Measurements from ENCODE around the gene MFAP3.

Gene MFAP3

GRCh38 chr5:154025951-154026350 lies 12.8 kb upstream of the MFAP3 start:
- no peaks in the 10 kb centered on the region for H3K79me2 ChIP-seq (ENCODE audit: control insufficient read depth, insufficient read depth, low read length)
- H2AK5ac ChIP-seq (ENCODE audit: low read length), result no peak overlapping the region
- H3K4me3 ChIP-seq (ENCODE audit: low read length), result no peak overlapping the region
- H4K8ac ChIP-seq (ENCODE audit: low read depth, low read length), result no peak overlapping the region
- H2BK120ac ChIP-seq (ENCODE audit: low read depth, low read length), result no peak overlapping the region
- H3K27me3 ChIP-seq (ENCODE audit: insufficient read depth, low read length, poor library complexity), result no peaks in the 10 kb centered on the region
- no peaks in the 10 kb centered on the region for H3K4me1 ChIP-seq (ENCODE audit: control insufficient read depth, low read depth, low read length)
- H3K23ac ChIP-seq (ENCODE audit: low read length), result no peak overlapping the region
- H3K27ac ChIP-seq (ENCODE audit: low read depth, low read length), result no peak overlapping the region
- no peak overlapping the region for H4K5ac ChIP-seq (ENCODE audit: low read length)
- DNase-seq, result no peak
- no peaks in the 10 kb centered on the region for H3K79me1 ChIP-seq (ENCODE audit: low read length)
- no peak overlapping the region for H2BK5ac ChIP-seq (ENCODE audit: low read length)
- H3K18ac ChIP-seq (ENCODE audit: low read length), result no peak overlapping the region
- no peak overlapping the region for H3K56ac ChIP-seq (ENCODE audit: low read length)
- H2BK15ac ChIP-seq (replicated peaks; ENCODE audit: low read depth), result no peak overlapping the region
- H3K9ac ChIP-seq (ENCODE audit: low read length), result no peak overlapping the region
- no peak overlapping the region for H3K4ac ChIP-seq (ENCODE audit: low read depth, low read length)
- no peaks in the 10 kb centered on the region for H3K36me3 ChIP-seq (ENCODE audit: control insufficient read depth, insufficient read depth, low read length)
- no peak overlapping the region for H3K4me2 ChIP-seq (ENCODE audit: low read length)

DNA sequence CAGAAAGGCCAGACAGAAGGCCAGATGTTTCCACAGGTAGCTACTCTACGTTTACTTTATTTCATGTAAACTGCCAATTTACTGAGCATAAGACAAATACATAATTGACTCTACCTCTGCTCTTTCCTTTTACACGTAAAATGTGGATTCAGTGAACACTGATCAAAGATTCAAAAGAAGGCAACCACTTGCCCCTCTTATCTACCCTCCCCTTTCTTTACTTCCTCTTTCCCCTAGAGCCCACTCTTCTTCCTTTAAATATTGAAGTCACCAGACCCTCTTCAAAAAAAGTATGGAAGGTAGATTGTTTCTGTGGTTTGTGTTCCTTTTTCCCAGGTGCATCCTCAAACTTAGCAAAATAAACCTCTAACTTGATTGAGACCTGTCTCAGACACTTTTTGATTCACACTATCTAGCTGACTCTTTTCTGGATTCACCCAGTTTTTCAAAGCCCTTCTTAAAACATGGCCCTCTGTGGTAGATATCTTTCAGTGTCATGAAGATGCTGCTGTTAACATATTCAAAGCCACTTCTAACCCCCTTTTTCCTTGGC lies 6.8 kb upstream of the MFAP3 start:
- Histone ChIP-seq H3K18ac (ENCODE audit: low read length) (no peak overlapping the region), H3K27me3 (ENCODE audit: insufficient read depth, low read length, poor library complexity) (no peaks in the 10 kb centered on the region), H3K79me2 (ENCODE audit: control insufficient read depth, insufficient read depth, low read length) (no peaks in the 10 kb centered on the region), H3K4me2 (ENCODE audit: low read length) (no peak overlapping the region), H2BK5ac (ENCODE audit: low read length) (no peak overlapping the region), H3K23ac (ENCODE audit: low read length) (no peak overlapping the region), H2BK120ac (ENCODE audit: low read depth, low read length) (no peak overlapping the region), H3K4me3 (ENCODE audit: low read length) (no peak overlapping the region), H4K8ac (ENCODE audit: low read depth, low read length) (no peak overlapping the region), H3K4ac (ENCODE audit: low read depth, low read length) (no peak overlapping the region), H3K9ac (ENCODE audit: low read length) (no peak overlapping the region), H3K36me3 (ENCODE audit: control insufficient read depth, insufficient read depth, low read length) (no peaks in the 10 kb centered on the region), H4K5ac (ENCODE audit: low read length) (no peak overlapping the region), H3K27ac (ENCODE audit: low read depth, low read length) (no peak overlapping the region), H2BK15ac (replicated peaks; ENCODE audit: low read depth) (no peak overlapping the region), H3K4me1 (ENCODE audit: control insufficient read depth, low read depth, low read length) (no peaks in the 10 kb centered on the region), H2AK5ac (ENCODE audit: low read length) (no peak overlapping the region), H3K56ac (ENCODE audit: low read length) (no peak overlapping the region), H3K79me1 (ENCODE audit: low read length) (no peaks in the 10 kb centered on the region)
- WGBS (ENCODE audit: extremely low coverage, insufficient coverage, low lambda C conversion rate), result no CpG with 5 or more reads among the region's 2 CpGs
- DNase-seq, result no peak

DNA sequence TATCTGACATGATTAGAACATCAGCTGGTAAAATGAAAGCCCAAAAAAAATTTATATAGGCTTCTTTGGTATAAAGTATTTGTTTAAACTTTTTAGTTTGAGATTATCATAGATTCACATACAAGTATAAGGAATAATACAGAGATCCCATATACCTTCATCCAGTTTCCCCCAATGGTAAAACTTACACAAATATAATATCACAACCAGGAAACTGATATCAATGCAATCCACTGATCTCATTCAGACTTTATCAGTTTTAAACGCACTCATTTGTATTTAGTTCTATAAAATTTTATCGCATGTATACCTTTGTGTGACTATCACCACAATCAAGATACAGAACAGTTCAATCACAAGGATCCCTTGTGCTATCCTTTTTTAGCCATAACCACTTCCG lies 3.8 kb upstream of the MFAP3 start:
- no peak overlapping the region for H3K23ac ChIP-seq (ENCODE audit: low read length)
- no peak overlapping the region for H2BK15ac ChIP-seq (replicated peaks; ENCODE audit: low read depth)
- H3K79me1 ChIP-seq (ENCODE audit: low read length), result peaks cover 5% of the 10 kb centered on the region
- H3K79me2 ChIP-seq (ENCODE audit: control insufficient read depth, insufficient read depth, low read length), result peaks cover 3% of the 10 kb centered on the region
- no peak overlapping the region for H2AK5ac ChIP-seq (ENCODE audit: low read length)
- H2BK120ac ChIP-seq (ENCODE audit: low read depth, low read length), result no peak overlapping the region
- DNase-seq, result no peak
- no peak overlapping the region for H3K27ac ChIP-seq (ENCODE audit: low read depth, low read length)
- no peak overlapping the region for H3K18ac ChIP-seq (ENCODE audit: low read length)
- no CpG with 5 or more reads among the region's 3 CpGs for WGBS (ENCODE audit: extremely low coverage, insufficient coverage, low lambda C conversion rate)
- H3K56ac ChIP-seq (ENCODE audit: low read length), result no peak overlapping the region
- H3K36me3 ChIP-seq (ENCODE audit: control insufficient read depth, insufficient read depth, low read length), result no peaks in the 10 kb centered on the region
- no peak overlapping the region for H3K4ac ChIP-seq (ENCODE audit: low read depth, low read length)
- no peak overlapping the region for H3K4me3 ChIP-seq (ENCODE audit: low read length)
- H3K9ac ChIP-seq (ENCODE audit: low read length), result no peak overlapping the region
- no peak overlapping the region for H2BK5ac ChIP-seq (ENCODE audit: low read length)
- no peaks in the 10 kb centered on the region for H3K27me3 ChIP-seq (ENCODE audit: insufficient read depth, low read length, poor library complexity)
- H4K8ac ChIP-seq (ENCODE audit: low read depth, low read length), result no peak overlapping the region
- no peak overlapping the region for H3K4me2 ChIP-seq (ENCODE audit: low read length)
- H3K4me1 ChIP-seq (ENCODE audit: control insufficient read depth, low read depth, low read length), result no peaks in the 10 kb centered on the region
- H4K5ac ChIP-seq (ENCODE audit: low read length), result no peak overlapping the region

DNA sequence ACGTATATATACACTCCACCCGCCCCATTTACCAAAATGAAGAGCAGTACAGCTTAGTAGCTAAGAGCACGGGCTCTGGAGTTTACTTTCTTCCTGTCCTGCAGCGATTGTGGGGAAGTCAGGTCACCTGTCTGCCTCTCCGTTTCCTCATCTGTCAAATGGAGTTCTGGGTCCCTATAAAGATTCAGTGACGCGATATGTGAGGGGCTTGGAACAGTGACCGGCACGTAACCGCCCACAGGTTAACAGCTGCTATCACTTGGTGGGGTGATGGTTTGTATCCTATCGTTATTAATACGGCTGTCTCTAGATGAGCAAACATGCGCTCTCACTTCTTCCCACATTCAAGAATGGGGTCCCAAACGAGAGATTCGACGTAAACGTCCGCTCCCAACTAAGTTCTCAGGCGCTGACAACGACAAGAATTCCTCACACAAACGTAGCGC lies 483 bp upstream of the MFAP3 start:
- Histone ChIP-seq H3K4ac (ENCODE audit: low read depth, low read length) (no peak overlapping the region), H3K27ac (ENCODE audit: low read depth, low read length) (no peak overlapping the region), H3K4me1 (ENCODE audit: control insufficient read depth, low read depth, low read length) (no peaks in the 10 kb centered on the region), H3K79me2 (ENCODE audit: control insufficient read depth, insufficient read depth, low read length) (peaks cover 3% of the 10 kb centered on the region), H2BK5ac (ENCODE audit: low read length) (no peak overlapping the region), H4K8ac (ENCODE audit: low read depth, low read length) (no peak overlapping the region), H3K18ac (ENCODE audit: low read length) (no peak overlapping the region), H3K9ac (ENCODE audit: low read length) (peak overlapping the region; percentile 79), H3K23ac (ENCODE audit: low read length) (no peak overlapping the region), H2BK120ac (ENCODE audit: low read depth, low read length) (no peak overlapping the region), H3K79me1 (ENCODE audit: low read length) (peaks cover 5% of the 10 kb centered on the region), H3K36me3 (ENCODE audit: control insufficient read depth, insufficient read depth, low read length) (no peaks in the 10 kb centered on the region), H3K27me3 (ENCODE audit: insufficient read depth, low read length, poor library complexity) (no peaks in the 10 kb centered on the region), H4K5ac (ENCODE audit: low read length) (no peak overlapping the region), H3K4me2 (ENCODE audit: low read length) (peak overlapping the region; percentile 70), H3K4me3 (ENCODE audit: low read length) (peak overlapping the region; percentile 54), H3K56ac (ENCODE audit: low read length) (peak overlapping the region; percentile 90), H2BK15ac (replicated peaks; ENCODE audit: low read depth) (no peak overlapping the region), H2AK5ac (ENCODE audit: low read length) (no peak overlapping the region)
- no peak for DNase-seq
- WGBS (ENCODE audit: extremely low coverage, insufficient coverage, low lambda C conversion rate), result no CpG with 5 or more reads among the region's 22 CpGs

DNA sequence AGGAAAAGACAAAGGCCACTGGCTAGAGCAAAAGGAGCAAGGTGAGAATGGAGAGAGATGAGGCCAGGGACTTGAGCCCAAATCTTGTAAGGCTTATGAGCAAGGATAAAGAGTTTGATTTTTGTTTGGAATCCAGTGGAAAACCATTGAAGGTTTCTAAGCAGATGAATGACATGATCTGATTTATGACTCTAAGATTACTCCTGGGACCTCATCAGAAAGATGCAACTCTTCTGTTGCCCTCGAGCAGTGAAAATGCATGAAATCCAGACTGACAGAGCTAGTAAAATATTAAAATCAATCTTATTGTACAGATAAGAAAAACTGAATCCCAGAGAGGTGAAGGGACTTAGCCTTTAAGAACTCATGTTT lies 677 bp downstream of the MFAP3 start:
- peak overlapping the region; percentile 98 for H3K4me2 ChIP-seq (ENCODE audit: low read length)
- no peak overlapping the region for H2BK5ac ChIP-seq (ENCODE audit: low read length)
- no peak for DNase-seq
- WGBS (ENCODE audit: extremely low coverage, insufficient coverage, low lambda C conversion rate), result no CpG with 5 or more reads among the region's 1 CpG
- no peak overlapping the region for H3K18ac ChIP-seq (ENCODE audit: low read length)
- H3K23ac ChIP-seq (ENCODE audit: low read length), result no peak overlapping the region
- no peak overlapping the region for H3K4ac ChIP-seq (ENCODE audit: low read depth, low read length)
- no peaks in the 10 kb centered on the region for H3K36me3 ChIP-seq (ENCODE audit: control insufficient read depth, insufficient read depth, low read length)
- H3K9ac ChIP-seq (ENCODE audit: low read length), result peak overlapping the region; percentile 89
- no peaks in the 10 kb centered on the region for H3K27me3 ChIP-seq (ENCODE audit: insufficient read depth, low read length, poor library complexity)
- no peak overlapping the region for H3K27ac ChIP-seq (ENCODE audit: low read depth, low read length)
- H2BK120ac ChIP-seq (ENCODE audit: low read depth, low read length), result no peak overlapping the region
- H3K79me1 ChIP-seq (ENCODE audit: low read length), result peaks cover 9% of the 10 kb centered on the region
- no peak overlapping the region for H4K8ac ChIP-seq (ENCODE audit: low read depth, low read length)
- H4K5ac ChIP-seq (ENCODE audit: low read length), result no peak overlapping the region
- H3K4me3 ChIP-seq (ENCODE audit: low read length), result peak overlapping the region; percentile 91
- peak overlapping the region; percentile 62 for H2AK5ac ChIP-seq (ENCODE audit: low read length)
- H3K4me1 ChIP-seq (ENCODE audit: control insufficient read depth, low read depth, low read length), result no peaks in the 10 kb centered on the region
- H2BK15ac ChIP-seq (replicated peaks; ENCODE audit: low read depth), result no peak overlapping the region
- peaks cover 3% of the 10 kb centered on the region for H3K79me2 ChIP-seq (ENCODE audit: control insufficient read depth, insufficient read depth, low read length)
- peak overlapping the region; percentile 92 for H3K56ac ChIP-seq (ENCODE audit: low read length)

DNA sequence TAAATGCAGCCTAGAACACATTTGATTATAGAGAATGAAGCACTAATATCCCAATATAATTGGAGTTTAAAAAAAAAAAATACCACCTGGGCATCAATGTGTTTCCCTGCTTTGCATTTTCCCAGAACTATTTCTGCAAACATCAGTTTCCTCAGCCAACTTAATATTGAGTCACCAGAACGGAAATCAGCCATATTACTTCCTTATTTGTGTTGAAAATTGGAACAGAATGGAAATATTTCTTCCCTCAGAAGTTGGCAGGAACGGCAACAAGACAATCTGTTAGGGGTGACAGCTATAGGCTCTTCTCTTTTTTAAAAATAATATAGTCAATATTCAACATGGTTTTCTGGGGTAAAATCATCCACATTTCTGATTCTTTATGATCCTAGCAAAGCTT lies 4.0 kb downstream of the MFAP3 start:
- DNase-seq, result no peak
- no peak overlapping the region for H3K4ac ChIP-seq (ENCODE audit: low read depth, low read length)
- no peak overlapping the region for H2BK5ac ChIP-seq (ENCODE audit: low read length)
- no peak overlapping the region for H3K4me3 ChIP-seq (ENCODE audit: low read length)
- H3K18ac ChIP-seq (ENCODE audit: low read length), result no peak overlapping the region
- H3K27me3 ChIP-seq (ENCODE audit: insufficient read depth, low read length, poor library complexity), result no peaks in the 10 kb centered on the region
- no peaks in the 10 kb centered on the region for H3K4me1 ChIP-seq (ENCODE audit: control insufficient read depth, low read depth, low read length)
- no peak overlapping the region for H2BK120ac ChIP-seq (ENCODE audit: low read depth, low read length)
- peaks cover 14% of the 10 kb centered on the region for H3K79me1 ChIP-seq (ENCODE audit: low read length)
- no peak overlapping the region for H2BK15ac ChIP-seq (replicated peaks; ENCODE audit: low read depth)
- no peak overlapping the region for H4K8ac ChIP-seq (ENCODE audit: low read depth, low read length)
- H3K56ac ChIP-seq (ENCODE audit: low read length), result no peak overlapping the region
- no CpG with 5 or more reads among the region's 2 CpGs for WGBS (ENCODE audit: extremely low coverage, insufficient coverage, low lambda C conversion rate)
- no peak overlapping the region for H2AK5ac ChIP-seq (ENCODE audit: low read length)
- H3K9ac ChIP-seq (ENCODE audit: low read length), result no peak overlapping the region
- H3K4me2 ChIP-seq (ENCODE audit: low read length), result no peak overlapping the region
- H3K23ac ChIP-seq (ENCODE audit: low read length), result no peak overlapping the region
- H3K79me2 ChIP-seq (ENCODE audit: control insufficient read depth, insufficient read depth, low read length), result peaks cover 3% of the 10 kb centered on the region
- no peak overlapping the region for H4K5ac ChIP-seq (ENCODE audit: low read length)
- no peak overlapping the region for H3K27ac ChIP-seq (ENCODE audit: low read depth, low read length)
- H3K36me3 ChIP-seq (ENCODE audit: control insufficient read depth, insufficient read depth, low read length), result no peaks in the 10 kb centered on the region

Measured in mesendoderm (in vitro differentiated cells).